Right lobe of liver (tissue), 4 donors: ENCODE results near the gene RPS14.

Source experiments
- CTCF ChIP-seq, 4 donors: fragments of 200-600 bp in 3 of 4; fragments of 450-650 bp in 1 of 4; IDR thresholded peaks; one replicate each; pipeline versions ENCODE4 v1.5.1 to v1.8.0; 2016 to 2022; ENCODE audit warnings: antibody characterized with exemption in 4 of 4, mild to moderate bottlenecking in 2 of 4
- POLR2A ChIP-seq: fragments of 450-650 bp; IDR thresholded peaks from one replicate; pipeline ENCODE4 v1.6.1; 2017; ENCODE audit warnings: antibody characterized with exemption, mild to moderate bottlenecking
- donor health status: DM: no; HTN: no; CAD: no.
- donor health status: DM: no; HTN: no; CAD: no.
- donor health status: DM: no; HTN: yes; CAD: no.

GRCh38 chr5:150479416-150479815 is 29.9 kb upstream of the RPS14 start:
- TF ChIP-seq POLR2A: no peak
- TF ChIP-seq CTCF (IDR thresholded peaks at IDR 0.05): no peak
